CD4-positive, alpha-beta memory T cell (primary cell): ENCODE measurements around the gene IPO11. TPM values are rescaled to one million over a fixed set of nuclear protein-coding genes. Genes with fewer than 3 reads are reported as not detected.

Experiments
- CTCF ChIA-PET: fragments of 350-600 bp; sonication (Branson Sonifier 250); formaldehyde crosslinking; loops from one replicate; lab custom pipeline; 2021; ENCODE audit warnings: inconsistent platforms; ENCODE audit not compliant: partially characterized antibody; lab: Charles Lee
- POLR2A ChIA-PET: fragments of 350-600 bp; sonication (Branson Sonifier 250); formaldehyde crosslinking; loops from one replicate; lab custom pipeline; 2021; ENCODE audit not compliant: partially characterized antibody; lab: Charles Lee
- DNase-seq, 5 donors: peaks; one replicate each; pipeline versions ENCODE4 v3.0.0 to v3.0.0-alpha.2; 2020 to 2022; ENCODE audit warnings: mixed read lengths in 1 of 5
- H3K27ac ChIP-seq: one replicate; pipeline ENCODE4 v1.7.0; 2013; ENCODE audit warnings: low read depth, low read length
- H3K27me3 ChIP-seq: 2 replicates; pipeline ENCODE4 v1.7.0; 2013; ENCODE audit warnings: mild to moderate bottlenecking, low read length, moderate library complexity; ENCODE audit not compliant: insufficient read depth
- H3K36me3 ChIP-seq: 2 replicates; pipeline ENCODE4 v1.7.0; 2013; ENCODE audit warnings: mild to moderate bottlenecking, low read length, moderate library complexity; ENCODE audit not compliant: insufficient read depth
- H3K4me1 ChIP-seq: 2 replicates; pipeline ENCODE4 v1.7.0; 2013; ENCODE audit warnings: mild to moderate bottlenecking, low read length, moderate library complexity; ENCODE audit not compliant: insufficient read depth
- H3K4me3 ChIP-seq, 2 donors: one replicate each; pipeline ENCODE4 v1.7.0; 2013; ENCODE audit warnings: low read length in 2 of 2, mild to moderate bottlenecking in 1 of 2
- H3K9me3 ChIP-seq, 2 donors: one replicate each; pipeline ENCODE4 v1.7.0; 2013; ENCODE audit warnings: low read length in 2 of 2, control low read depth in 1 of 2; ENCODE audit not compliant: control insufficient read depth in 1 of 2
- H3K27ac Mint-ChIP-seq, 7 donors: one replicate each; pipeline ENCODE4 v1.8.0; 2020 to 2021; ENCODE audit warnings: mixed read lengths in 7 of 7, mild to moderate bottlenecking in 6 of 7, inconsistent platforms in 3 of 7, moderate library complexity in 3 of 7
- H3K27me3 Mint-ChIP-seq, 2 donors: one replicate each; pipeline ENCODE4 v1.8.0; 2020 to 2021; ENCODE audit warnings: mixed read lengths in 2 of 2
- H3K36me3 Mint-ChIP-seq, 2 donors: one replicate each; pipeline ENCODE4 v1.8.0; 2020 to 2021; ENCODE audit warnings: mixed read lengths in 2 of 2, inconsistent platforms in 1 of 2, mild to moderate bottlenecking in 1 of 2
- H3K4me1 Mint-ChIP-seq, 4 donors: one replicate each; pipeline ENCODE4 v1.8.0; 2020 to 2021; ENCODE audit warnings: mixed read lengths in 4 of 4, mild to moderate bottlenecking in 1 of 4
- H3K4me3 Mint-ChIP-seq, 8 donors: one replicate each; pipeline ENCODE4 v1.8.0; 2020 to 2021; ENCODE audit warnings: mixed read lengths in 8 of 8, mild to moderate bottlenecking in 7 of 8, moderate library complexity in 6 of 8, inconsistent platforms in 3 of 8
- H3K9me3 Mint-ChIP-seq, 8 donors: one replicate each; pipeline ENCODE4 v1.8.0; 2020 to 2021; ENCODE audit warnings: mixed read lengths in 8 of 8, mild to moderate bottlenecking in 5 of 8, inconsistent platforms in 3 of 8, moderate library complexity in 1 of 8
- intact Hi-C: fragments of 100-400 bp; cut with micrococcal nuclease; formaldehyde crosslinking; loops from one replicate; pipeline ENCODE4 v1.15.1; 2023
- polyA plus RNA-seq, 2 donors: library from polyadenylated mRNA; unstranded; fragments of 300-500 nt; fragmentation: Illumina TruSeq; gene quantifications; one replicate each; pipeline ENCODE4 v1.2.3, GENCODE V29; 2021
- total RNA-seq, 2 experiments: library from RNA; stranded (reverse); gene quantifications; one replicate each; pipeline ENCODE4 v1.2.3, GENCODE V29; 2021

Gene IPO11
- total and polyA plus RNA-seq, 4 experiments from 2014 or later, result 8.1 to 28.5 (median 16.0) TPM

DNA sequence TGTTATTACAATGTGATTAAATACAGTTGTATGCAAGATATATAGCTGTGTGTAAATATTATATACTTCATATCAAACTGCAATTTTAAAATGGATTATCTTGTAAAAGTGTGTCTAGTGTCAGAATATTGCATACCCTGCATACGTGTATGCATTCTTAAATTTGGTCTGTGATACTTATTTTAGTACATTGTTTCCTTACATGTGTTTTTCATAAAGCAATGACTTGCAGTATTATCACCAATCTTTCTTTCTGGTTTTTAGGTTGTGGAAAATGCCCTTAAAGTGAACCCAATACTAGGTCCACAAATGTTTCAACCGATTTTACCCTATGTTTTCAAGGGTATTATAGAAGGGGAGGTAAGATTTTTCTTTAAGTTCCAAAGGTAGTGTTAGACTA, 137.5 kb downstream of the IPO11 start:
- Mint-ChIP-seq H3K9me3 (no peaks in the 10 kb centered on the region), H3K36me3 (peaks cover 24 to 33% of the 10 kb centered on the region in 2 donors), H3K4me3 (no peak overlapping the region), H3K27ac (peak overlapping the region in 1 of 7 donors; percentile 14), H3K27me3 (no peaks in the 10 kb centered on the region), H3K4me1 (no peaks in the 10 kb centered on the region)
- POLR2A ChIA-PET, result interaction anchor here (0.6 kb wide), 1 partner anchor 35 kb away, joined by 3 read pairs; no protein-coding TSS in a partner anchor
- Histone ChIP-seq H3K9me3 (no peaks in the 10 kb centered on the region), H3K4me3 (no peak overlapping the region), H3K27ac (no peak overlapping the region), H3K36me3 (no peaks in the 10 kb centered on the region), H3K27me3 (no peaks in the 10 kb centered on the region), H3K4me1 (no peaks in the 10 kb centered on the region)
- intact Hi-C loops, result no loop called here
- DNase-seq, result no peak
- CTCF ChIA-PET, result no interaction called here

DNA sequence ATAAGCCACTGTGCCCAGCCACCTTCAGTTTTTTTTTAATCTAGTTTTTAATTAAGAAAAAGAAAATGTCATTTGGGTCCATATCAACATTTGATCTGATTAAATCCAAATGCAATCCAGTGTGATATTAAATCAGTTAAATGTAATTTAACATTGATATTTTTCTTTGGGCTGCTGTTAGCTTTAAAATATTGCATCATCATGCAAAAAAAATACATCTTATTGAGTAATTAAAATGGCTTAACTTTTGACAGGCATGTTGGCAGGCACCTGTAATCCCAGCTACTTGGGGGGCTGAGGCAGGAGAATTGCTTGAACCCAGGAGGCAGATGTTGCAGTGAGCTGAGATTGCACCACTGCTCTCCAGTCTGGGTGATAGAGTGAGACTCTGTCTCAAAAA, 143.4 kb downstream of the IPO11 start:
- Mint-ChIP-seq H3K27me3 (no peaks in the 10 kb centered on the region), H3K4me3 (no peak overlapping the region), H3K9me3 (no peaks in the 10 kb centered on the region), H3K27ac (no peak overlapping the region), H3K4me1 (peaks cover 0 to 2% (median 0%) of the 10 kb centered on the region in 4 donors), H3K36me3 (peaks cover 32 to 40% of the 10 kb centered on the region in 2 donors)
- no peaks in the 10 kb centered on the region for H3K4me1 ChIP-seq
- ChIA-PET CTCF (no interaction called here), POLR2A (no interaction called here)
- H3K9me3 ChIP-seq, result no peaks in the 10 kb centered on the region
- no peak for DNase-seq
- intact Hi-C loops, result no loop called here
- H3K4me3 ChIP-seq, result no peak overlapping the region
- H3K36me3 ChIP-seq, result no peaks in the 10 kb centered on the region
- no peak overlapping the region for H3K27ac ChIP-seq
- no peaks in the 10 kb centered on the region for H3K27me3 ChIP-seq

DNA sequence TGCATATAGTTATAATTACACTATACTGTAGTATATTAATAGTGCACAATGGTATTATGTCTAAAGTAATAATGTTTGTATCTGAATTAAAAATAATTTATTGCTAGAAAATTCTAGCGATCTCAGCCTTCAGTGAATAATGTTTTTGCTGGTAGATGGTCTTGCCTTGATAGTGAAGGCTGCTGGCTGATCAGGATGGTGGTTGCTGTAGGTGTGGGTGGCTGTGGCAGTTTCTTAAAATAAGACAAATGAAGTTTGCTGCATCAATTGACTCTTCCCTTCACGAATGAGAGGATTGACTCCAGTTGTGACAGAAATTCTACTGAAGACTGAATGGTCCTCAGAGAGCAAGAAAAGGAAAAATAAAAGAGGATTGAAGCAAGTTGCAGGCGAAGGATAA, 146.4 kb downstream of the IPO11 start:
- peak overlapping the region in 1 of 7 donors; percentile 5 for H3K27ac Mint-ChIP-seq
- intact Hi-C loops, result no loop called here
- H3K9me3 ChIP-seq, result no peaks in the 10 kb centered on the region
- no peaks in the 10 kb centered on the region for H3K27me3 Mint-ChIP-seq
- ChIA-PET CTCF (no interaction called here), POLR2A (no interaction called here)
- H3K4me3 ChIP-seq, result no peak overlapping the region
- no peaks in the 10 kb centered on the region for H3K27me3 ChIP-seq
- no peak for DNase-seq
- no peaks in the 10 kb centered on the region for H3K9me3 Mint-ChIP-seq
- H3K36me3 ChIP-seq, result no peaks in the 10 kb centered on the region
- peaks cover 0 to 2% (median 0%) of the 10 kb centered on the region in 4 donors for H3K4me1 Mint-ChIP-seq
- no peaks in the 10 kb centered on the region for H3K4me1 ChIP-seq
- no peak overlapping the region for H3K4me3 Mint-ChIP-seq
- no peak overlapping the region for H3K27ac ChIP-seq
- peaks cover 37 to 39% of the 10 kb centered on the region in 2 donors for H3K36me3 Mint-ChIP-seq

DNA sequence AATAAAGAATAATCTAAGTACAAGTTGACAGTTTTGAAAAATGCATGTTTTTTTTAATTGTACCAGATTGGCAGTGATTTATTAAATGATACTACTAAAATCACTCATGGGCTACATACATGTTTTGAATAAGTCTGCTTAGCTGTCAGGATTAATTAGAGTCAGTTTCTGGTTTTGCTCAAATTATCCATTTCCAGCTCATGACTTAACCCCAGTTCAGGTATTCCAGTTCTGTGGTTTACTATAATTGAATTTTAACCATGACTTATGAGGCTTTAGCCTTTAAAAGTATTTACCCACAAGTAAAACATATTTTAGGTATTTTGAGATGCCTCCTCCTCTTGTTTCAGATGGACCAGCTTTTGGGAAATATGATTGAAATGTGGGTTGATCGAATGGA, 148.2 kb downstream of the IPO11 start:
- H3K36me3 Mint-ChIP-seq, result peaks cover 46 to 50% of the 10 kb centered on the region in 2 donors
- Histone ChIP-seq H3K27me3 (no peaks in the 10 kb centered on the region), H3K9me3 (no peaks in the 10 kb centered on the region), H3K27ac (no peak overlapping the region), H3K36me3 (no peaks in the 10 kb centered on the region), H3K4me1 (no peaks in the 10 kb centered on the region), H3K4me3 (no peak overlapping the region)
- peaks cover 0 to 2% (median 0%) of the 10 kb centered on the region in 4 donors for H3K4me1 Mint-ChIP-seq
- peaks cover 2 to 12% (median 4%) of the 10 kb centered on the region in 8 donors for H3K9me3 Mint-ChIP-seq
- H3K27me3 Mint-ChIP-seq, result no peaks in the 10 kb centered on the region
- ChIA-PET POLR2A (no interaction called here), CTCF (interaction anchor here (0.5 kb wide), 1 partner anchor 317 kb away, joined by 3 read pairs; no protein-coding TSS in a partner anchor)
- intact Hi-C loops, result no loop called here
- peak overlapping the region in 1 of 7 donors; percentile 23 for H3K27ac Mint-ChIP-seq
- no peak overlapping the region for H3K4me3 Mint-ChIP-seq
- DNase-seq, result no peak

DNA sequence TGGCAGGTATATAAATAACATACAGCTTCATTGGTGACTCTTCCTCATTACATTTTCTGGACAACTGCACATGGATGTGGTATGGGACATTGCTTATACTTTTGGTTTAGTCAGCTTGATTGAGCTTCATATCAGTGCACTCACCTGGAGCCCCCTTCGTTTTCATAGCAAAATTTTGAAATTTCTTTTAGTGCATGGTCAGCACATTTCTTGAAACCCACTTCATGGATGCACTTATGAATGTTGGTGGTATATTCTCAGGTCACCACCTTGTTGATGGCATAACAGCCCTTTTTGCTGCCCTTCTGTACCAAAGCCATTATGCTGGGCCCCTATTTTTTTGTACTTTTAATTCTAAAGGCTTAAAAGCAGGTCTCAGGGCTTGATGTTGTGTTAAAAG, 149.3 kb downstream of the IPO11 start:
- H3K36me3 ChIP-seq, result no peaks in the 10 kb centered on the region
- peaks cover 52 to 55% of the 10 kb centered on the region in 2 donors for H3K36me3 Mint-ChIP-seq
- intact Hi-C loops, result no loop called here
- H3K4me1 ChIP-seq, result no peaks in the 10 kb centered on the region
- H3K4me1 Mint-ChIP-seq, result no peaks in the 10 kb centered on the region
- H3K27me3 Mint-ChIP-seq, result no peaks in the 10 kb centered on the region
- CTCF ChIA-PET, result no interaction called here
- no peak overlapping the region for H3K27ac ChIP-seq
- POLR2A ChIA-PET, result no interaction called here
- H3K9me3 ChIP-seq, result no peaks in the 10 kb centered on the region
- H3K27me3 ChIP-seq, result no peaks in the 10 kb centered on the region
- H3K27ac Mint-ChIP-seq, result peak overlapping the region in 2 of 7 donors; percentile 5 to 49
- no peak overlapping the region for H3K4me3 Mint-ChIP-seq
- no peak for DNase-seq
- H3K9me3 Mint-ChIP-seq, result peaks cover 5 to 19% (median 10%) of the 10 kb centered on the region in 8 donors
- H3K4me3 ChIP-seq, result no peak overlapping the region

DNA sequence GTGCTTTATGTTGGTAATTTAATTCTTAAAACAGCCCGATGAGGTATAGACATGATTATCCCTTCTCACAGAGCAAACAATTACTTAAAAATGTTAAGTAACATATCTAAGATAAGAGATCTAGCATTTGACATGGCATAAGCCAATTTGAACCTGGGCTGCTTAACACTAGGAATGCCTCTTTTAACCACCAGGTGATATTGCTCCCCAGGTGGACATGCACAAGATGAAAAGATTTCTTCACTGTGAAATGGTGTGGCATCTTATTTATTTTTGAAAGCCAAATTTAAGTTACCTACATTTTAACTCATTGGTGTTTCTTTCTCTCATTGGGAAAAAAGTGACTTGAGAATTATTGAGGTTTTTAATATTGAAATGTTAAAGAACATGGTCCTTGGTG, 150.3 kb downstream of the IPO11 start:
- H3K4me3 Mint-ChIP-seq, result no peak overlapping the region
- no peak overlapping the region for H3K27ac ChIP-seq
- H3K36me3 Mint-ChIP-seq, result peaks cover 53 to 62% of the 10 kb centered on the region in 2 donors
- H3K36me3 ChIP-seq, result no peaks in the 10 kb centered on the region
- peaks cover 7 to 26% (median 17%) of the 10 kb centered on the region in 8 donors for H3K9me3 Mint-ChIP-seq
- no peaks in the 10 kb centered on the region for H3K27me3 Mint-ChIP-seq
- H3K4me1 Mint-ChIP-seq, result peaks cover 0 to 3% (median 0%) of the 10 kb centered on the region in 4 donors
- H3K27me3 ChIP-seq, result no peaks in the 10 kb centered on the region
- ChIA-PET CTCF (no interaction called here), POLR2A (no interaction called here)
- intact Hi-C loops, result no loop called here
- H3K27ac Mint-ChIP-seq, result no peak overlapping the region
- no peak for DNase-seq
- H3K9me3 ChIP-seq, result no peaks in the 10 kb centered on the region
- no peaks in the 10 kb centered on the region for H3K4me1 ChIP-seq
- no peak overlapping the region for H3K4me3 ChIP-seq

DNA sequence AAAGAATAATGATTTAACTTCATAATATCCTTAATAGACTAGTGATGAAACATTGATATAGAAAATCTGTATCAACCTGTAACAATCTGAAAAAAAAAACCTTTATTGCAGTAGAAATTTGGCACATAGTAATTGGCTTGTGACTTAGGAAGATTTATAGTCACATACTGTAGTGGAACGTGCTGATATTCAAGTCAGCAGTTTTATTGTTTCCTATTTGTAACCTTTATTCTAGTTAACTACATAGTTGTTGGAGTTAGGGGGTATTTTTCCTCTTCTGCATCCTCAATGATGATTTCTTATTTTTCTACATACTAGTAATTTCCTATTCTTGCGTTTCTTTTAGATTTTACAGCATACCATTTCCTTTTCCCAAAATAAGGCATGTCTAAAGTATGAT, 151.5 kb downstream of the IPO11 start:
- no peaks in the 10 kb centered on the region for H3K36me3 ChIP-seq
- Mint-ChIP-seq H3K27me3 (no peaks in the 10 kb centered on the region), H3K36me3 (peaks cover 60 to 72% of the 10 kb centered on the region in 2 donors)

More for the DNA sequence above, 151.5 kb downstream of the IPO11 start:
- Histone ChIP-seq H3K4me3 (no peak overlapping the region), H3K27ac (no peak overlapping the region), H3K9me3 (no peaks in the 10 kb centered on the region), H3K27me3 (no peaks in the 10 kb centered on the region), H3K4me1 (no peaks in the 10 kb centered on the region)
- Mint-ChIP-seq H3K4me1 (peaks cover 0 to 3% (median 0%) of the 10 kb centered on the region in 4 donors), H3K4me3 (no peak overlapping the region), H3K27ac (no peak overlapping the region), H3K9me3 (peaks cover 7 to 38% (median 27%) of the 10 kb centered on the region in 8 donors)
- intact Hi-C loops, result no loop called here
- DNase-seq, result no peak
- POLR2A ChIA-PET, result no interaction called here
- CTCF ChIA-PET, result no interaction called here
